K562 (cell line): ENCODE measurements around the gene COL9A2. TPM values are rescaled to one million over a fixed set of nuclear protein-coding genes. Genes with fewer than 3 reads are reported as not detected.

Experiments
- ATAC-seq: fragments of 200-7000 bp; cut with Tn5 transposase; 3 replicates; pipeline ENCODE4 v1.9.1; 2020; ENCODE audit warnings: moderate library complexity
- BruUV-seq: library from RNA; stranded (reverse); fragments of 400-500 nt; replicated peaks from 2 replicates; lab custom pipeline; 2021; lab: Mats Ljungman, UMichigan
- CTCF ChIA-PET: fragments of 300-600 bp; formaldehyde crosslinking; extraction: SDS; loops from one replicate; lab custom pipeline; 2021; ENCODE audit warnings: low intra/inter-chr PET ratio; lab: Yijun Ruan, JAX
- POLR2A ChIA-PET: fragments of 300-600, 350-650 bp; sonication (Branson Sonifier 250); formaldehyde crosslinking; extraction: SDS; loops from one replicate; lab custom pipeline; 2021; ENCODE audit warnings: antibody characterized with exemption, inconsistent platforms; lab: Yijun Ruan, JAX
- DNase-seq, 4 experiments: peaks; one replicate each; pipeline versions ENCODE4 v3.0.0 to v3.0.0-alpha.2; 2011 to 2018; ENCODE audit warnings: low spot score in 3 of 4, mixed read lengths in 3 of 4; ENCODE audit errors: extremely low read depth in 1 of 4
- FAIRE-seq: peaks from 2 replicates; lab custom pipeline; 2011; peaks lifted over from hg19 to GRCh38; lab: Jason Lieb, UNC
- H2AFZ ChIP-seq: 2 replicates; pipeline ENCODE4 v1.6.0; 2011; ENCODE audit warnings: low read depth, low read length, control low read depth, inconsistent platforms
- H3K27ac ChIP-seq: fragments of 200-600 bp; 3 replicates; pipeline ENCODE4 v1.8.0; 2011; ENCODE audit warnings: low read depth, mild to moderate bottlenecking, control low read depth, inconsistent platforms, low read length, moderate library complexity, mixed read lengths; ENCODE audit errors: extremely low read depth
- H3K27me3 ChIP-seq, 2 experiments: fragments of 300-600 bp in 1 of 2; 2 replicates in 1 of 2; 3 replicates in 1 of 2; pipeline versions ENCODE4 v1.6.0 to v1.8.0; 2011; ENCODE audit warnings: inconsistent platforms in 2 of 2, low read length in 2 of 2, mild to moderate bottlenecking in 1 of 2, mixed read lengths in 1 of 2, moderate library complexity in 1 of 2; ENCODE audit not compliant: control insufficient read depth in 2 of 2, insufficient read depth in 2 of 2
- H3K36me3 ChIP-seq: fragments of 300-600 bp; 3 replicates; pipeline ENCODE4 v1.8.0; 2011; ENCODE audit warnings: mild to moderate bottlenecking, low read length, inconsistent platforms; ENCODE audit not compliant: control insufficient read depth, insufficient read depth
- H3K4me1 ChIP-seq, 2 experiments: fragments of 200-600 bp in 1 of 2; replicated peaks in 1 of 2; 2 replicates in 1 of 2; 3 replicates in 1 of 2; pipeline versions ENCODE4 v1.5.1 to v1.8.0; 2011; ENCODE audit warnings: inconsistent platforms in 2 of 2, low read length in 2 of 2, mild to moderate bottlenecking in 1 of 2, mixed read lengths in 1 of 2, moderate library complexity in 1 of 2; ENCODE audit not compliant: control insufficient read depth in 2 of 2, insufficient read depth in 2 of 2
- H3K4me2 ChIP-seq: 2 replicates; pipeline ENCODE4 v1.6.1; 2011; ENCODE audit warnings: low read length, control low read depth, inconsistent platforms, mixed read lengths; ENCODE audit not compliant: insufficient read depth
- H3K4me3 ChIP-seq: fragments of 200-600 bp; sonication (generic), shearing (Covaris generic); 2 replicates; pipeline ENCODE4 v1.5.1; 2016; ENCODE audit warnings: control low read depth, inconsistent platforms
- H3K79me2 ChIP-seq: fragments of 200-600 bp; 3 replicates; pipeline ENCODE4 v1.8.0; 2011; ENCODE audit warnings: low read length, inconsistent platforms; ENCODE audit not compliant: control insufficient read depth, insufficient read depth
- H3K9ac ChIP-seq, 2 experiments: 2 replicates each; pipeline versions ENCODE4 v1.6.0 to v1.6.1; 2011; ENCODE audit warnings: low read depth in 2 of 2, low read length in 2 of 2, control low read depth in 1 of 2, inconsistent platforms in 1 of 2, mild to moderate bottlenecking in 1 of 2, mixed read lengths in 1 of 2; ENCODE audit not compliant: insufficient read depth in 1 of 2
- H3K9me1 ChIP-seq: one replicate; pipeline ENCODE4 v1.6.0; 2011; ENCODE audit warnings: inconsistent platforms, mild to moderate bottlenecking, low read length, moderate library complexity; ENCODE audit not compliant: control insufficient read depth, insufficient read depth
- H3K9me3 ChIP-seq: replicated peaks from 2 replicates; pipeline ENCODE4 v1.5.1; 2011; ENCODE audit warnings: low read depth, low read length, inconsistent platforms; ENCODE audit not compliant: control insufficient read depth, insufficient read depth
- H4K20me1 ChIP-seq: replicated peaks from 2 replicates; pipeline ENCODE4 v1.6.1; 2011; ENCODE audit warnings: low read length, inconsistent platforms, mixed read lengths; ENCODE audit not compliant: control insufficient read depth, insufficient read depth
- JUNB ChIP-seq: fragments of 450-650 bp; formaldehyde crosslinking; conservative IDR thresholded peaks from 2 replicates; pipeline ENCODE4 v1.4.0; 2020; ENCODE audit warnings: mild to moderate bottlenecking
- L3MBTL2 ChIP-seq: fragments of 450-650 bp; IDR thresholded peaks from 2 replicates; pipeline ENCODE4 v1.6.1; 2016; ENCODE audit warnings: mild to moderate bottlenecking, moderate library complexity
- NCOA6 ChIP-seq: fragments of 450-650 bp; IDR thresholded peaks from 2 replicates; pipeline ENCODE4 v1.6.1; 2017; ENCODE audit warnings: mild to moderate bottlenecking
- RAD21 ChIP-seq, 2 experiments: fragments of 250-450 bp in 1 of 2; fragments of 450-650 bp in 1 of 2; sonication (Bioruptor Pico) in 1 of 2; formaldehyde crosslinking in 1 of 2; IDR thresholded peaks in 1 of 2; conservative IDR thresholded peaks in 1 of 2; 2 replicates each; pipeline versions ENCODE4 v1.4.0 to v1.8.0; 2020 to 2022; ENCODE audit warnings: mild to moderate bottlenecking in 2 of 2, moderate library complexity in 1 of 2
- SMARCA5 ChIP-seq: fragments of 450-650 bp; IDR thresholded peaks from 2 replicates; pipeline ENCODE4 v1.6.1; 2016
- ZNF143 ChIP-seq: sonication (generic); formaldehyde crosslinking; IDR thresholded peaks from 2 replicates; pipeline ENCODE4 v1.9.0; 2022; ENCODE audit warnings: mild to moderate bottlenecking, missing genetic modification reagents
- ZNF212 ChIP-seq: fragments of 450-650 bp; formaldehyde crosslinking; IDR thresholded peaks from 2 replicates; pipeline ENCODE4 v1.4.0; 2020; ENCODE audit warnings: mild to moderate bottlenecking
- ZNF551 ChIP-seq: fragments of 250-450 bp; sonication (Bioruptor Pico); IDR thresholded peaks from 2 replicates; pipeline ENCODE4 v1.5.0; 2021; ENCODE audit warnings: mild to moderate bottlenecking, moderate library complexity
- WGBS: fragments of 100-300 bp; shearing (Covaris generic); methylation state at CpG from one replicate; pipeline ENCODE4 v1.1.6; 2016; ENCODE audit warnings: low coverage, mixed read lengths; ENCODE audit not compliant: insufficient coverage; ENCODE audit errors: missing lambda C conversion rate; 5-methylcytosine and 5-hydroxymethylcytosine counted together
- in situ Hi-C: fragments of 300-500 bp; cut with MboI; formaldehyde crosslinking; loops from 4 replicates; pipeline ENCODE4 v1.15.0; 2018; ENCODE audit warnings: inconsistent platforms, mixed read lengths
- intact Hi-C: fragments of 100-400 bp; cut with micrococcal nuclease; formaldehyde crosslinking; loops from 2 replicates; pipeline ENCODE4 v1.14.2; 2022
- polyA plus RNA-seq, 8 experiments: library from polyadenylated mRNA; depleted of rRNA in 4 of 8; stranded (reverse) in 5 of 8; unstranded in 3 of 8; fragments of >200 nt; fragmentation: Nextera tagmentation in 2 of 8; fragmentation: Illumina TruSeq in 1 of 8; extraction: Ambion mirVana in 2 of 8; extraction: Trizol in 1 of 8; gene quantifications; 2 replicates each; pipeline versions ENCODE4 v1.2.1 to v1.2.3, GENCODE V29; 2011 to 2014; ENCODE audit warnings: inconsistent platforms in 1 of 8, missing spikeins in 1 of 8
- total RNA-seq, 7 experiments: library from RNA; depleted of rRNA in 6 of 7; stranded (reverse); fragments of >200 nt in 6 of 7; fragmentation: Illumina TruSeq in 2 of 7; extraction: Trizol in 2 of 7; gene quantifications; 2 replicates each; pipeline versions ENCODE4 v1.2.1 to v1.2.3, GENCODE V29; 2011 to 2021; ENCODE audit warnings: low replicate concordance in 1 of 7
- TF ChIP-seq, protein P1 (sequence below), 3 experiments: IDR thresholded peaks in 2 of 3; conservative IDR thresholded peaks in 1 of 3; 2 replicates each; pipeline ENCODE4 v1.5.1; 2011 to 2012; ENCODE audit warnings: low read length in 3 of 3, mild to moderate bottlenecking in 3 of 3, control low read depth in 2 of 3, improper control_type of control experiment in 1 of 3, inconsistent platforms in 1 of 3, low read depth in 1 of 3, mixed read lengths in 1 of 3, moderate library complexity in 1 of 3; ENCODE audit not compliant: insufficient read depth in 2 of 3
- TF ChIP-seq, protein P2 (sequence below): sonication (generic); formaldehyde crosslinking; IDR thresholded peaks from 2 replicates; pipeline ENCODE4 v1.8.1; 2023; ENCODE audit warnings: mild to moderate bottlenecking, missing genetic modification reagents
- TF ChIP-seq, protein P3 (sequence below), 2 experiments: IDR thresholded peaks; 2 replicates each; pipeline ENCODE4 v1.6.1; 2011; ENCODE audit warnings: borderline replicate concordance in 1 of 2, control low read depth in 1 of 2, low read depth in 1 of 2, low read length in 1 of 2, mild to moderate bottlenecking in 1 of 2, mixed read lengths in 1 of 2, moderate library complexity in 1 of 2; ENCODE audit not compliant: insufficient read depth in 1 of 2, insufficient read length in 1 of 2, poor library complexity in 1 of 2, severe bottlenecking in 1 of 2; ENCODE audit errors: extremely low read depth in 1 of 2
- TF ChIP-seq, protein P4 (sequence below): sonication (generic); formaldehyde crosslinking; IDR thresholded peaks from 2 replicates; pipeline ENCODE4 v1.8.0; 2022; ENCODE audit warnings: missing genetic modification reagents, mild to moderate bottlenecking, moderate library complexity, borderline replicate concordance

The COL9A2 gene
- total and polyA plus RNA-seq, 9 of the 15 experiments (the other 6 are each of a cell fraction or from before 2014, with no cell fraction given) = 0.03 to 2.2 (median 0.31) TPM

DNA sequence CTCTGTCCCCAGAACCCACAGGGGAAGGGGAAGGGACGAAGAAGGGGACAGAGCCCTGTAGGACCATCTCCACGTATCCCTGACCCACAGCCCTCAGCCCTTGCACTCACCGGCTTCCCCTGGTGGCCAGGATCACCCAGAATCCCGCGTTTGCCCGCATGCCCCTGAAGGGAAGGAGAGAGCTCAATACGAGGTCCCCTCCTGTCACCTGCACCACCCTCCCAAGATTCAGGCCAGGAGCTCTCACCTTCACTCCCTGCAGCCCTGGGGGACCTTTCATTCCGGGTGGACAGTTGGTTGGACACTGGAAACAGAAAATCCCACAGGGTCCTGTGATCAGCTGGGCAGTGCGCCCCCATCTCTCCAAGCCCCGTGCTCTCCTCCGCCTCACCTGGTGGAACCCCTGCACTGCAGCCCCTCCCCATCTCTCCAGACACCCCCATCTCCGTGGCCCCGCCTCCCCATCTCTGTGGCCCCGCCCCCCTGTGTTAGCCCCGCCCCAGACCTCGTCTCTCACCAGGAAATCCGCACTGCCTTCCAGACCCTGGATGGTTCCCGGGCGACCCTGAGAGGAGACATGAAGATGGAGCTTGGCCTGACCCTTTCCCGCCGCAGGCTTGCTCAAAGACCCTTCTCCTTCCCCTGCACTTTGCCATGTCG is 6.0 kb downstream of the COL9A2 start:
- peak overlapping the region; percentile 34; the same call in 1 of the 2 replicates for H3K4me2 ChIP-seq
- no peaks in the 10 kb centered on the region for H3K9me3 ChIP-seq
- peak; percentile 40 to 83 (median 80) for DNase-seq
- H2AFZ ChIP-seq = peak overlapping the region; percentile 74
- CTCF ChIA-PET = no interaction called here
- intact Hi-C loops (no loop called here), in situ Hi-C loops (no loop called here)
- H3K27me3 ChIP-seq = no peaks in the 10 kb centered on the region; a peak in 1 of 5 replicates
- POLR2A ChIA-PET = interaction anchor here (0.6 to 0.8 kb wide), 3 partner anchors 85 to 213 kb away, joined by 3 read pairs; no protein-coding TSS in a partner anchor
- H3K4me1 ChIP-seq = peaks cover 29 to 50% of the 10 kb centered on the region in 2 experiments
- no TSS peak for BruUV-seq
- no peaks in the 10 kb centered on the region for H3K79me2 ChIP-seq
- FAIRE-seq = peak; percentile 44
- no peaks in the 10 kb centered on the region for H4K20me1 ChIP-seq
- ATAC-seq = peak; percentile 75
- WGBS = 50% methylated on average over 17 of the region's 22 CpGs
- H3K9me1 ChIP-seq = no peaks in the 10 kb centered on the region
- no peak overlapping the region for H3K4me3 ChIP-seq
- peak overlapping the region in 1 of 2 experiments; percentile 43; a peak in 1 of 4 replicates for H3K9ac ChIP-seq
- H3K27ac ChIP-seq = no peak overlapping the region
- TF ChIP-seq NCOA6 (no peak), SMARCA5 (0 out of 2 replicates have a peak, but pooled peaks have one; percentile 53), ZNF143 (CRISPR knock-in tag) (0 out of 2 replicates have a peak, but pooled peaks have one; percentile 15), ZNF212 (no peak), RAD21 (CRISPR knock-in tag; conservative IDR thresholded peaks at IDR 0.05 in 1 of 2, IDR thresholded peaks at IDR 0.05 in 1 of 2) (peak in 1 of 2 experiments; percentile 34; a peak in 1 of 4 replicates), JUNB (CRISPR knock-in tag) (no peak), ZNF551 (CRISPR knock-in tag) (no peak), L3MBTL2 (0 out of 2 replicates have a peak, but pooled peaks have one; percentile 23)
- TF ChIP-seq, protein P1, sequence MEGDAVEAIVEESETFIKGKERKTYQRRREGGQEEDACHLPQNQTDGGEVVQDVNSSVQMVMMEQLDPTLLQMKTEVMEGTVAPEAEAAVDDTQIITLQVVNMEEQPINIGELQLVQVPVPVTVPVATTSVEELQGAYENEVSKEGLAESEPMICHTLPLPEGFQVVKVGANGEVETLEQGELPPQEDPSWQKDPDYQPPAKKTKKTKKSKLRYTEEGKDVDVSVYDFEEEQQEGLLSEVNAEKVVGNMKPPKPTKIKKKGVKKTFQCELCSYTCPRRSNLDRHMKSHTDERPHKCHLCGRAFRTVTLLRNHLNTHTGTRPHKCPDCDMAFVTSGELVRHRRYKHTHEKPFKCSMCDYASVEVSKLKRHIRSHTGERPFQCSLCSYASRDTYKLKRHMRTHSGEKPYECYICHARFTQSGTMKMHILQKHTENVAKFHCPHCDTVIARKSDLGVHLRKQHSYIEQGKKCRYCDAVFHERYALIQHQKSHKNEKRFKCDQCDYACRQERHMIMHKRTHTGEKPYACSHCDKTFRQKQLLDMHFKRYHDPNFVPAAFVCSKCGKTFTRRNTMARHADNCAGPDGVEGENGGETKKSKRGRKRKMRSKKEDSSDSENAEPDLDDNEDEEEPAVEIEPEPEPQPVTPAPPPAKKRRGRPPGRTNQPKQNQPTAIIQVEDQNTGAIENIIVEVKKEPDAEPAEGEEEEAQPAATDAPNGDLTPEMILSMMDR (IDR thresholded peaks at IDR 0.05 in 2 of 3, conservative IDR thresholded peaks at IDR 0.05 in 1 of 3; ENCODE audit: insufficient read depth in 2 of 3, low read depth in 1 of 3, low read length in 3 of 3) = peak in 2 of 3 experiments; percentile 30 to 57; a peak in 4 of 6 replicates
- TF ChIP-seq, protein P2, sequence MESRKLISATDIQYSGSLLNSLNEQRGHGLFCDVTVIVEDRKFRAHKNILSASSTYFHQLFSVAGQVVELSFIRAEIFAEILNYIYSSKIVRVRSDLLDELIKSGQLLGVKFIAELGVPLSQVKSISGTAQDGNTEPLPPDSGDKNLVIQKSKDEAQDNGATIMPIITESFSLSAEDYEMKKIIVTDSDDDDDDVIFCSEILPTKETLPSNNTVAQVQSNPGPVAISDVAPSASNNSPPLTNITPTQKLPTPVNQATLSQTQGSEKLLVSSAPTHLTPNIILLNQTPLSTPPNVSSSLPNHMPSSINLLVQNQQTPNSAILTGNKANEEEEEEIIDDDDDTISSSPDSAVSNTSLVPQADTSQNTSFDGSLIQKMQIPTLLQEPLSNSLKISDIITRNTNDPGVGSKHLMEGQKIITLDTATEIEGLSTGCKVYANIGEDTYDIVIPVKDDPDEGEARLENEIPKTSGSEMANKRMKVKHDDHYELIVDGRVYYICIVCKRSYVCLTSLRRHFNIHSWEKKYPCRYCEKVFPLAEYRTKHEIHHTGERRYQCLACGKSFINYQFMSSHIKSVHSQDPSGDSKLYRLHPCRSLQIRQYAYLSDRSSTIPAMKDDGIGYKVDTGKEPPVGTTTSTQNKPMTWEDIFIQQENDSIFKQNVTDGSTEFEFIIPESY (CRISPR knock-in tag) = peak; percentile 96
- TF ChIP-seq, protein P3, sequence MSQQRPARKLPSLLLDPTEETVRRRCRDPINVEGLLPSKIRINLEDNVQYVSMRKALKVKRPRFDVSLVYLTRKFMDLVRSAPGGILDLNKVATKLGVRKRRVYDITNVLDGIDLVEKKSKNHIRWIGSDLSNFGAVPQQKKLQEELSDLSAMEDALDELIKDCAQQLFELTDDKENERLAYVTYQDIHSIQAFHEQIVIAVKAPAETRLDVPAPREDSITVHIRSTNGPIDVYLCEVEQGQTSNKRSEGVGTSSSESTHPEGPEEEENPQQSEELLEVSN (IDR thresholded peaks at IDR 0.05; ENCODE audit: borderline replicate concordance in 1 of 2, extremely low read depth in 1 of 2, insufficient read depth in 1 of 2, insufficient read length in 1 of 2, low read depth in 1 of 2, low read length in 1 of 2, poor library complexity in 1 of 2, severe bottlenecking in 1 of 2) = peak in 1 of 2 experiments; percentile 44
- TF ChIP-seq, protein P4, sequence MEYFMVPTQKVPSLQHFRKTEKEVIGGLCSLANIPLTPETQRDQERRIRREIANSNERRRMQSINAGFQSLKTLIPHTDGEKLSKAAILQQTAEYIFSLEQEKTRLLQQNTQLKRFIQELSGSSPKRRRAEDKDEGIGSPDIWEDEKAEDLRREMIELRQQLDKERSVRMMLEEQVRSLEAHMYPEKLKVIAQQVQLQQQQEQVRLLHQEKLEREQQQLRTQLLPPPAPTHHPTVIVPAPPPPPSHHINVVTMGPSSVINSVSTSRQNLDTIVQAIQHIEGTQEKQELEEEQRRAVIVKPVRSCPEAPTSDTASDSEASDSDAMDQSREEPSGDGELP (CRISPR knock-in tag) = peak; percentile 26; the same call in 1 of the 2 replicates
- TF ChIP-seq, all 486 proteins: peak for 8
- no peaks in the 10 kb centered on the region for H3K36me3 ChIP-seq
